ENCODE results near the gene ABLIM3.

The ABLIM3 gene

GRCh38 chr5:149166591-149167100 is 25.4 kb downstream of the ABLIM3 start:
- H3K9me3 ChIP-seq (ENCODE audit: insufficient read depth, low read length), result no peaks in the 10 kb centered on the region
- H3K4me3 ChIP-seq (ENCODE audit: insufficient read depth, low read length, poor library complexity, severe bottlenecking), result no peak overlapping the region
- no peaks in the 10 kb centered on the region for H3F3A ChIP-seq (ENCODE audit: insufficient read depth)
- no peaks in the 10 kb centered on the region for H3K27me3 ChIP-seq (ENCODE audit: low read length)
- H3K27ac ChIP-seq (ENCODE audit: low read depth, low read length), result no peak overlapping the region
- H3K36me3 ChIP-seq (ENCODE audit: low read length), result no peaks in the 10 kb centered on the region
- no peaks in the 10 kb centered on the region for H4K20me1 ChIP-seq (ENCODE audit: low read depth, low read length)
- no peak overlapping the region for H3K4me2 ChIP-seq (ENCODE audit: low read depth, low read length, poor library complexity, severe bottlenecking)
- no peak overlapping the region for H2AFZ ChIP-seq (ENCODE audit: low read depth, low read length, severe bottlenecking)
- TF ChIP-seq CTCF (IDR thresholded peaks at IDR 0.05; ENCODE audit: insufficient read depth, low read length, poor library complexity, severe bottlenecking), result no peak
- no peak overlapping the region for H3K9ac ChIP-seq (ENCODE audit: low read length)
- H3K79me2 ChIP-seq (ENCODE audit: insufficient read depth, low read length), result no peaks in the 10 kb centered on the region
- no peaks in the 10 kb centered on the region for H3K9me2 ChIP-seq (replicated peaks; ENCODE audit: insufficient read depth, low read length)

DNA sequence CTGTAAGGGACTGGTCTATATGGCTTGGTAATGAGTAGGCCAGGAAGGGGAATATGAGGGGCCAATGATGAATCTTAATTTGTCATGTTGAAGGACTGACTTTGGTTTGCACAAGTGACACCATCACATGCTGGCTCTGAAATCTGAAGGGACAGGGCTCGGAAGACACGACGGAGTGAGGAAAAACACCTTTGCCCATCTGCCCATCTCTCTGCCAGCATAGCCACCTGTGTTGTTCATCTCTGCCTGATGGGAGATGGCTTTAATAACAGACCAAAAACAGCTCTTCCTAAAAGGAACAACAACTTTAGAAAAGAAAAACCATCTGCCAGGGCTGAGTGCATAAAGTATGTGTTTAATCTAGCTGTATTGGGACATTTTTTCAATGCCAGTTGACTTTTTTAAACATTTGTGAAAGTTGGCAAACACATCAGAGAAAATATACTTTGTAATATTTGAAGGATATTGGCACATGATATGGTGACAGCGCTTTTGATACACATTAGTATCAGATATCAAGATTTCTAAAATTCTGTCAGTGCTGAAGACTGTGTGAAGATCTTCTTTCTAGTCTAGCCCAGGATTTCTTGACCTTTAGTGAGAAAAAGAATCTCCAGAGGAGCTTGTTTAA is 27.1 kb downstream of the ABLIM3 start:
- no peaks in the 10 kb centered on the region for H3K79me2 ChIP-seq (ENCODE audit: insufficient read depth, low read length)
- H3K9me2 ChIP-seq (replicated peaks; ENCODE audit: insufficient read depth, low read length), result no peaks in the 10 kb centered on the region
- H3K27me3 ChIP-seq (ENCODE audit: low read length), result no peaks in the 10 kb centered on the region
- H3K36me3 ChIP-seq (ENCODE audit: low read length), result no peaks in the 10 kb centered on the region
- no peak overlapping the region for H3K4me2 ChIP-seq (ENCODE audit: low read depth, low read length, poor library complexity, severe bottlenecking)
- H2AFZ ChIP-seq (ENCODE audit: low read depth, low read length, severe bottlenecking), result no peak overlapping the region
- H3K9me3 ChIP-seq (ENCODE audit: insufficient read depth, low read length), result no peaks in the 10 kb centered on the region
- H3K4me3 ChIP-seq (ENCODE audit: insufficient read depth, low read length, poor library complexity, severe bottlenecking), result no peak overlapping the region
- H3F3A ChIP-seq (ENCODE audit: insufficient read depth), result no peaks in the 10 kb centered on the region
- H4K20me1 ChIP-seq (ENCODE audit: low read depth, low read length), result no peaks in the 10 kb centered on the region
- TF ChIP-seq CTCF (IDR thresholded peaks at IDR 0.05; ENCODE audit: insufficient read depth, low read length, poor library complexity, severe bottlenecking) (no peak), EZH2phosphoT487 (conservative IDR thresholded peaks at IDR 0.05; ENCODE audit: low read length) (no peak)
- H3K9ac ChIP-seq (ENCODE audit: low read length), result no peak overlapping the region
- H3K27ac ChIP-seq (ENCODE audit: low read depth, low read length), result no peak overlapping the region

GRCh38 chr5:149170299-149170698 is 29.0 kb downstream of the ABLIM3 start:
- H3K79me2 ChIP-seq (ENCODE audit: insufficient read depth, low read length), result no peaks in the 10 kb centered on the region

More at GRCh38 chr5:149170299-149170698, 29.0 kb downstream of the ABLIM3 start:
- H3K9me2 ChIP-seq (replicated peaks; ENCODE audit: insufficient read depth, low read length), result no peaks in the 10 kb centered on the region
- H3F3A ChIP-seq (ENCODE audit: insufficient read depth), result no peaks in the 10 kb centered on the region
- no peak overlapping the region for H2AFZ ChIP-seq (ENCODE audit: low read depth, low read length, severe bottlenecking)
- no peak overlapping the region for H3K27ac ChIP-seq (ENCODE audit: low read depth, low read length)
- H3K27me3 ChIP-seq (ENCODE audit: low read length), result no peaks in the 10 kb centered on the region
- TF ChIP-seq EZH2phosphoT487 (conservative IDR thresholded peaks at IDR 0.05; ENCODE audit: low read length) (no peak), CTCF (IDR thresholded peaks at IDR 0.05; ENCODE audit: insufficient read depth, low read length, poor library complexity, severe bottlenecking) (no peak)
- no peak overlapping the region for H3K4me3 ChIP-seq (ENCODE audit: insufficient read depth, low read length, poor library complexity, severe bottlenecking)
- H3K4me2 ChIP-seq (ENCODE audit: low read depth, low read length, poor library complexity, severe bottlenecking), result no peak overlapping the region
- no peaks in the 10 kb centered on the region for H3K9me3 ChIP-seq (ENCODE audit: insufficient read depth, low read length)
- no peaks in the 10 kb centered on the region for H3K36me3 ChIP-seq (ENCODE audit: low read length)
- no peaks in the 10 kb centered on the region for H4K20me1 ChIP-seq (ENCODE audit: low read depth, low read length)
- no peak overlapping the region for H3K9ac ChIP-seq (ENCODE audit: low read length)

Measured in SU-DHL-6 (cell line).